ENCODE data around the gene MMRN1.

MMRN1 gene

GRCh38 chr4:89929425-89930159 is 34.9 kb downstream of the MMRN1 start:
- H3K9me3 ChIP-seq (ENCODE audit: low read length), result no peaks in the 10 kb centered on the region

GRCh38 chr4:89939546-89939945 is 44.9 kb downstream of the MMRN1 start:
- Histone ChIP-seq H3K36me3 (ENCODE audit: insufficient read depth, low read length) (no peaks in the 10 kb centered on the region), H3K27me3 (ENCODE audit: insufficient read depth, low read length) (no peaks in the 10 kb centered on the region), H3K9me3 (ENCODE audit: low read length) (no peaks in the 10 kb centered on the region), H2AFZ (ENCODE audit: low read depth, low read length) (no peak overlapping the region), H3K4me3 (ENCODE audit: low read length) (no peak overlapping the region), H3K4me1 (ENCODE audit: insufficient read depth, low read length) (no peaks in the 10 kb centered on the region)

More at GRCh38 chr4:89929425-89930159, 34.9 kb downstream of the MMRN1 start:
- Histone ChIP-seq H3K36me3 (ENCODE audit: insufficient read depth, low read length) (peaks cover 4% of the 10 kb centered on the region), H3K4me3 (ENCODE audit: low read length) (no peak overlapping the region), H3K4me1 (ENCODE audit: insufficient read depth, low read length) (no peaks in the 10 kb centered on the region), H3K27me3 (ENCODE audit: insufficient read depth, low read length) (no peaks in the 10 kb centered on the region), H2AFZ (ENCODE audit: low read depth, low read length) (no peak overlapping the region)

GRCh38 chr4:89939994-89940393 is 45.3 kb downstream of the MMRN1 start:
- Histone ChIP-seq H2AFZ (ENCODE audit: low read depth, low read length) (no peak overlapping the region), H3K36me3 (ENCODE audit: insufficient read depth, low read length) (no peaks in the 10 kb centered on the region), H3K4me1 (ENCODE audit: insufficient read depth, low read length) (no peaks in the 10 kb centered on the region), H3K4me3 (ENCODE audit: low read length) (no peak overlapping the region), H3K27me3 (ENCODE audit: insufficient read depth, low read length) (no peaks in the 10 kb centered on the region), H3K9me3 (ENCODE audit: low read length) (no peaks in the 10 kb centered on the region)

GRCh38 chr4:89942811-89943210 is 48.2 kb downstream of the MMRN1 start:
- Histone ChIP-seq H3K4me3 (ENCODE audit: low read length) (no peak overlapping the region), H3K36me3 (ENCODE audit: insufficient read depth, low read length) (no peaks in the 10 kb centered on the region), H2AFZ (ENCODE audit: low read depth, low read length) (no peak overlapping the region), H3K4me1 (ENCODE audit: insufficient read depth, low read length) (peaks cover 10% of the 10 kb centered on the region), H3K9me3 (ENCODE audit: low read length) (no peaks in the 10 kb centered on the region), H3K27me3 (ENCODE audit: insufficient read depth, low read length) (no peaks in the 10 kb centered on the region)

GRCh38 chr4:89949782-89950387 is 55.2 kb downstream of the MMRN1 start:
- Histone ChIP-seq H3K27me3 (ENCODE audit: insufficient read depth, low read length) (no peaks in the 10 kb centered on the region), H3K4me3 (ENCODE audit: low read length) (no peak overlapping the region), H3K9me3 (ENCODE audit: low read length) (no peaks in the 10 kb centered on the region), H3K4me1 (ENCODE audit: insufficient read depth, low read length) (peaks cover 10% of the 10 kb centered on the region), H3K36me3 (ENCODE audit: insufficient read depth, low read length) (no peaks in the 10 kb centered on the region), H2AFZ (ENCODE audit: low read depth, low read length) (no peak overlapping the region)

- Histone ChIP-seq H3K27me3 (ENCODE audit: insufficient read depth, low read length) (no peaks in the 10 kb centered on the region), H2AFZ (ENCODE audit: low read depth, low read length) (no peak overlapping the region), H3K36me3 (ENCODE audit: insufficient read depth, low read length) (no peaks in the 10 kb centered on the region), H3K9me3 (ENCODE audit: low read length) (no peaks in the 10 kb centered on the region), H3K4me1 (ENCODE audit: insufficient read depth, low read length) (no peaks in the 10 kb centered on the region), H3K4me3 (ENCODE audit: low read length) (no peak overlapping the region)
These were observed 57.8 kb downstream of the MMRN1 start for GRCh38 chr4:89952458-89952857.

- Histone ChIP-seq H2AFZ (ENCODE audit: low read depth, low read length) (no peak overlapping the region), H3K36me3 (ENCODE audit: insufficient read depth, low read length) (no peaks in the 10 kb centered on the region), H3K9me3 (ENCODE audit: low read length) (no peaks in the 10 kb centered on the region), H3K4me3 (ENCODE audit: low read length) (no peak overlapping the region), H3K27me3 (ENCODE audit: insufficient read depth, low read length) (no peaks in the 10 kb centered on the region), H3K4me1 (ENCODE audit: insufficient read depth, low read length) (no peaks in the 10 kb centered on the region)
These were observed 60.4 kb downstream of the MMRN1 start for GRCh38 chr4:89954906-89955695.

- no peaks in the 10 kb centered on the region for H3K27me3 ChIP-seq (ENCODE audit: insufficient read depth, low read length)
- H3K4me3 ChIP-seq (ENCODE audit: low read length), result no peak overlapping the region
- H3K4me1 ChIP-seq (ENCODE audit: insufficient read depth, low read length), result no peaks in the 10 kb centered on the region
- no peaks in the 10 kb centered on the region for H3K9me3 ChIP-seq (ENCODE audit: low read length)
- no peaks in the 10 kb centered on the region for H3K36me3 ChIP-seq (ENCODE audit: insufficient read depth, low read length)
- no peak overlapping the region for H2AFZ ChIP-seq (ENCODE audit: low read depth, low read length)
These were observed 62.6 kb downstream of the MMRN1 start for GRCh38 chr4:89957046-89957926.

- no peaks in the 10 kb centered on the region for H3K4me1 ChIP-seq (ENCODE audit: insufficient read depth, low read length)
- H2AFZ ChIP-seq (ENCODE audit: low read depth, low read length), result no peak overlapping the region
- no peaks in the 10 kb centered on the region for H3K27me3 ChIP-seq (ENCODE audit: insufficient read depth, low read length)
- no peak overlapping the region for H3K4me3 ChIP-seq (ENCODE audit: low read length)
- H3K36me3 ChIP-seq (ENCODE audit: insufficient read depth, low read length), result no peaks in the 10 kb centered on the region
- H3K9me3 ChIP-seq (ENCODE audit: low read length), result no peaks in the 10 kb centered on the region
These were observed 87.2 kb downstream of the MMRN1 start for GRCh38 chr4:89981789-89982334.

- H3K36me3 ChIP-seq (ENCODE audit: insufficient read depth, low read length), result no peaks in the 10 kb centered on the region
- no peaks in the 10 kb centered on the region for H3K9me3 ChIP-seq (ENCODE audit: low read length)
- no peaks in the 10 kb centered on the region for H3K4me1 ChIP-seq (ENCODE audit: insufficient read depth, low read length)
- no peak overlapping the region for H2AFZ ChIP-seq (ENCODE audit: low read depth, low read length)
- no peak overlapping the region for H3K4me3 ChIP-seq (ENCODE audit: low read length)
- no peaks in the 10 kb centered on the region for H3K27me3 ChIP-seq (ENCODE audit: insufficient read depth, low read length)
These were observed 93.6 kb downstream of the MMRN1 start for GRCh38 chr4:89988268-89988667.

- Histone ChIP-seq H3K4me3 (ENCODE audit: low read length) (no peak overlapping the region), H2AFZ (ENCODE audit: low read depth, low read length) (no peak overlapping the region), H3K4me1 (ENCODE audit: insufficient read depth, low read length) (peaks cover 5% of the 10 kb centered on the region), H3K9me3 (ENCODE audit: low read length) (no peaks in the 10 kb centered on the region), H3K27me3 (ENCODE audit: insufficient read depth, low read length) (no peaks in the 10 kb centered on the region), H3K36me3 (ENCODE audit: insufficient read depth, low read length) (no peaks in the 10 kb centered on the region)
These were observed 98.1 kb downstream of the MMRN1 start for GRCh38 chr4:89992744-89993143.

- peaks cover 20% of the 10 kb centered on the region for H3K4me1 ChIP-seq (ENCODE audit: insufficient read depth, low read length)
- no peaks in the 10 kb centered on the region for H3K27me3 ChIP-seq (ENCODE audit: insufficient read depth, low read length)
- H3K4me3 ChIP-seq (ENCODE audit: low read length), result no peak overlapping the region
- H2AFZ ChIP-seq (ENCODE audit: low read depth, low read length), result no peak overlapping the region
- H3K36me3 ChIP-seq (ENCODE audit: insufficient read depth, low read length), result no peaks in the 10 kb centered on the region
- no peaks in the 10 kb centered on the region for H3K9me3 ChIP-seq (ENCODE audit: low read length)
These were observed 99.7 kb downstream of the MMRN1 start for GRCh38 chr4:89994176-89994873.

Measured in neuron (in vitro differentiated cells).